NCI-H1092 (cell line): ENCODE data around the gene DENND2A.
"Not testable (repeated sequence)": the region's sequence is repeated elsewhere in the genome, so short reads cannot be mapped to it uniquely, and the experiment has no call there.

Source experiments
- DNase-seq: peaks from one replicate; lab custom pipeline; 2025; lab: John Stamatoyannopoulos, UW

Gene DENND2A

DNA sequence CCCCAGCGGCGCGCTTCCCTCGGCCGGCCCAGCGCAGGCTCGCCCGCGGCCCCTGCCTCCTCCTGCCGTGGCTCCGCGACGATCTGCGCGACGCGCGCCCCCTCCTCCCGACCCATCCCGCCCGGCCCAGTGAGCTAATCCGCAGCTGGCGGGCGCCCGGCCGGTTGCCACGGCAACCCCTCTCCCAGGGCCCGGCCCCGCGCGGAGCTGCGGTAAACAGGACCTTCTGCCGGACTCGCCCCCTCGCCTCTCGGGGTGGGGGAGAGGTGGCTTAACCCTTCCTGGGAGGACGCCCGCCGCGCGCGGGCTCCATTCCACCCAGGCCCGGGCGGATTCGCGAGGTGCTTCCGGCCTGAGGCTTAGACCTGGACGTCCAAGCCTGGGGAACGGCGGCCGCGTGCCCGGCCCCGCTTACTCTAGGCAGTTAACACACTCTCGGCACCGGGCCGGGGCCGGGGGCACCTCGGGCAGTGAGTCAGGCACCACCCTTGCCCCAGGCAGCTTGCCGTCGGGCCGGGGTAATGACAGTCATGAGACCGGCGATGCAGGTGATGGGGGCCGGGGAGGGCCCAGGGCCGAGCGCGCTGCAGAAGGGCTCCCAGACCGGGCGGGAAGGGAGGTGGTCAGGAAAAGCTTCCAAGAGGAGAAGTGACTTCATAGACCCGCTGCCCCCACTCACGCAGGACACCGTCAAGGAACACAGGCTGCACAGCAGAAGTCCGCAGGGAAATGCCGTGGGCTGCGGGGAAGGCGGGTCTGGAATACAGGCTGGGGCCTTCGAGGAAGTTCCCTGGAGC lies at the start of gene DENND2A:
Gene DENND2A, minus strand, starts transcription at position 87 of the 797 bp plus-strand sequence. CDS start 38,416 bp downstream, outside the sequence.
- peak; percentile 79 for DNase-seq

- no peak for DNase-seq
These were observed 48.9 kb upstream of the DENND2A start for GRCh38 chr7:140689199-140690152.

GRCh38 chr7:140688341-140688740 lies 47.7 kb upstream of the DENND2A start:
- DNase-seq, result no peak

GRCh38 chr7:140686921-140687320 lies 46.3 kb upstream of the DENND2A start:
- no peak for DNase-seq

- no peak for DNase-seq
These were observed 44.9 kb upstream of the DENND2A start for GRCh38 chr7:140685407-140686087.

DNA sequence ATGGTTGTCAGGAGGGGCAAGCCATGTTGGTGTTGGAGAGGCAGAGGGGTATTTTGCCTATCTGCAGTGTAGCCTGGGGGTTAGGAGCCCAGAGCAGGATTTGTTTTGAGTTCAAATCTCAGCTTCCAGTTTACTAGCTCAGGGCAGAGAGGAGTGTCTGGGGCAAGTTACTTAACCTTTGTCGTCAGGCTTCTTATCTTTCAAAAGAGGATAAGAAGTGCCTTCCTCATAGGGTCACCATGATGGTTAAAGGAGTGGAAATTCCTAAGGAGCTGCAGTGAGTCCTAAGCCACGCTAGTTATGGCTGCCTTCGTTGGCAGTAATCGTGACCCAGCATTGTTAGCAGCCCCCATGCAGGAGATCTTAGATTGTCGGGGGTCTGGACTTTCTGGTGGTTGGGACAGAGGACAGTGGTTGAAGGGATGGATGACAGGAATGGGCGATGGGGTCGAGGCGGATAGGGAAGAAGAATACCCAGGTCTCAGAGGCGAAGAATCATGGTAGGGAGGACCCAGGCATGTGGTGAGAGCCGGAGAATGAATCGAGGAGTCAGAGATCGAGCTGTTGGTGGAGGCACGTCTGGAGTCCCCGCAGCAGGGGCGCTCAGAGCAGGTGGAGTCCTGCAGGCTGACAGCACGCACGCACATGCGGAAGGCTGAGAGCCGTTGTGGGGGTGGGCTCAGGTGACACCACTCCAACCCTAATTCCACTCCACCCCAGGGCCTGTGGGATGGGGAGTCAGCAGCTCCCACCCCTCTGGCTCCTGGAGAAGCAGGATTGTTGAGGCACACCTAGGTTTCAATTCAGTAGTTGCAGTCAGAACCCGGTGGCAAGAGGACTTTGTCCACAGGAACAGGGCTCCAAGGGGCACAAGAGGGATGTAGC lies 43.7 kb upstream of the DENND2A start:
- DNase-seq, result no peak

GRCh38 chr7:140683657-140684056 lies 43.0 kb upstream of the DENND2A start:
- DNase-seq, result no peak

DNA sequence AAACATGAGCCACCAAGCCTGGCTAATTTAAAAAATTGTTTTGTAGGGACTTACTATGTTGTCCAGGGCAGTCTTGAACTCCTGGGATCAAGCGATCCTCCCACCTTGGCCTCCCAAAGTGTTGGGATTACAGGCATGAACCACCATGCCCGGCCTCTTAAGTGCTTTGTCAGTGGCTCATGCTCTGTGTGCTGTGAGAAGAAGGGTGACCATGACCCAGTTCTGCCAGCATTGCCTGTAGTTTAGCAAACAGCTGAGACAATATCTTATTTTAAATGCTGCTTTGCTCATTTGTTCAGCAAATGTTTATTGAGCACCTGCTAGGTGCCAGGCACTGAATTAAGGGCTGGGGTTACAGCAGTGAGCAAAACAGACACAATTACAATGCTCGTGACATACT lies 41.2 kb upstream of the DENND2A start:
- DNase-seq, result no peak

- DNase-seq, result no peak
These were observed 40.3 kb upstream of the DENND2A start for GRCh38 chr7:140680886-140681285.

GRCh38 chr7:140679186-140679585 lies 38.6 kb upstream of the DENND2A start:
- DNase-seq, result no peak

DNA sequence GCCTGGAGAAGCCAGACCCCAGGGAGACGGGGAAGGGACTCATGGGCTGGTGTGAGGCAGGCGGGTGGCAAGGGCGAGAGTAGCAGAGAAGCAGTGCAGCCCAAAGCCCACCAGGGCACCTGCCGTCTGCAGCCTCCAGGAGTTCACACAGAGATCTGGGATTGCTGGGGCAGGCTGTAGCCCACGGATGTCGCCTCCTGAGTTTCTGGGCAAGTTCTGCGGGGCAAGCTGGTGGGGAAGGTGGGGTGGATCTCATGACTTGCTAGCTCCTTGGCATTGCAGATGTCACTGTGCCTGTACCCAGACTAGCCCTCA lies 38.2 kb upstream of the DENND2A start:
- no peak for DNase-seq

GRCh38 chr7:140678081-140678815 lies 37.6 kb upstream of the DENND2A start:
- no peak for DNase-seq

GRCh38 chr7:140677496-140677895 lies 36.9 kb upstream of the DENND2A start:
- no peak for DNase-seq

DNA sequence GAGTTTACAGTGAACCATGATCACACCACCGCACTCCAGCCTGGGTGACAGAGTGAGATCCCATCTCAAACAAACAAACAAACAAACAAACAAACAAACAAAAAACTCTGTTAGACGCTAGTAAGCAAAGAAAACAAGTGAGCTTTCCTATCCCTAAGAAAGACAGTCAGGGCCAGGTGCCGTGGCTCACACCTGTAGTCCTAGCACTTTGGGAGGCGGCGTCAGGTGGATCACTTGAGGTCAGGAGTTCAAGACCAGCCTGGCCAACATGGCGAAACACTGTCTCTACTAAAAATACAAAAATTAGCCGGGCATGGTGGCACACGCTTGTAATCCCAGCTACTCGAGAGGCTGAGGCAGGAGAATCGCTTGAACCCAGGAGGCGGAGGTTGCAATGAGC lies 36.3 kb upstream of the DENND2A start:
- not testable (repeated sequence) for DNase-seq

- DNase-seq, result no peak
These were observed 35.7 kb upstream of the DENND2A start for GRCh38 chr7:140676306-140676705.

DNA sequence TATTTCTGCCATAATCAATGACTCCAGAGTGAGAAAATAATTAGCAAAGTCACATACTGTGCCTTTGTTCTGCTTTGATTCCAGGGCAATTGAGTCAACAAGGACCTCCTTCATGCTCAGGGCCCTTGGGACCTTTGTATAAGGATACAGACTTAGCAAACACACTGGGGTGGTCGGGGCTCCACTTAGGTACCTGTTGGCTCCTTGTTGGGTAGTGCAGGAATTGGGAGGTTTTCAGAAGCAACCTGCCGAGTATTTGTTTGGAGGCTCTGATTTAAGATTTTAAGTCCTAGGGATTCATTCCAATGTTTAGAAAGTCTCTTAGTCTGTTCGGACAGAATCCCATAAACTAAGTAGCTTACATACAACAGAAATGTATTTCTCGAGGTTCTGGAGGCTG lies 35.1 kb upstream of the DENND2A start:
- DNase-seq, result no peak

- DNase-seq, result no peak
These were observed 34.5 kb upstream of the DENND2A start for GRCh38 chr7:140674899-140675701.

GRCh38 chr7:140674356-140674800 lies 33.8 kb upstream of the DENND2A start:
- no peak for DNase-seq

DNA sequence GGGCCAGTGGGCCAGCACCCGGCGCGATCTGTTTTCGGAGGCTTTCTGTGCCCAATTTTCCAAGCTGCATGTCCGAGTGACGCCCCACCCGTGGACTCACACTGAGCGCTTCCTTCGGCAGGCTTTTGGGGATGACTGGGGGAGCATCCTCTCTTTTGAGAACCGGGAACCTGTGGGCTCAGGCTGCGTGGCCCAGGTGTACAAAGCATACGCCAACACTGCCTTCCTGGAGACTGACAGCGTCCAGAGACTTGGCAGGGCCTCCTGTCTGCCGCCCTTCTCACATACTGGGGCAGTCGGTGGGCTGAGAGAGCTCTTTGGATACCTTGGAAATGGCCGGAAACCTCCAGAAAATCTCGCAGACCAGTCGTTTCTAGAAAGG lies 33.2 kb upstream of the DENND2A start:
- no peak for DNase-seq
